ENCODE results near the gene SLC8A3.

- TF ChIP-seq POLR2A (IDR thresholded peaks at IDR 0.05) = no peak
- no peak for TF ChIP-seq CTCF (IDR thresholded peaks at IDR 0.05)
Observed at GRCh38 chr14:70002589-70003346, 186.0 kb downstream of the SLC8A3 start.

Measured in uterus (tissue), 2 donors.